GM18873 (cell line): ENCODE data around the gene TGFB3.
"Not testable (repeated sequence)": the region's sequence is repeated elsewhere in the genome, so short reads cannot be mapped to it uniquely, and the experiment has no call there.

ENCODE experiments used
- ATAC-seq: cut with Tn5 transposase; IDR thresholded peaks from one replicate; pipeline ENCODE4 v1.9.1; 2021; ENCODE audit warnings: mild to moderate bottlenecking, moderate library complexity, moderate number of reproducible peaks; ENCODE audit not compliant: unreplicated experiment, low FRiP score

The TGFB3 gene

GRCh38 chr14:75981426-75982265 is at the start of gene TGFB3:
Gene TGFB3 (minus strand): TSS chr14:75981995. CDS start chr14:75980893, 1,102 bp downstream.
- peak; percentile 40 for ATAC-seq

- no peak for ATAC-seq
Measured at GRCh38 chr14:76024211-76024907, 42.6 kb upstream of the TGFB3 start.

- ATAC-seq = no peak
Measured at GRCh38 chr14:76023757-76024156, 42.0 kb upstream of the TGFB3 start.

GRCh38 chr14:76022991-76023390 is 41.2 kb upstream of the TGFB3 start:
- no peak for ATAC-seq

GRCh38 chr14:76019676-76020075 is 37.9 kb upstream of the TGFB3 start:
- no peak for ATAC-seq

GRCh38 chr14:76015668-76016067 is 33.9 kb upstream of the TGFB3 start:
- ATAC-seq = no peak

- no peak for ATAC-seq
Measured at GRCh38 chr14:76015191-76015590, 33.4 kb upstream of the TGFB3 start.

- no peak for ATAC-seq
Measured at GRCh38 chr14:76012354-76012753, 30.6 kb upstream of the TGFB3 start.

GRCh38 chr14:76011930-76012329 is 30.1 kb upstream of the TGFB3 start:
- no peak for ATAC-seq

GRCh38 chr14:76009627-76010026 is 27.8 kb upstream of the TGFB3 start:
- not testable (repeated sequence) for ATAC-seq

GRCh38 chr14:76007852-76008251 is 26.1 kb upstream of the TGFB3 start:
- ATAC-seq = no peak

GRCh38 chr14:76007379-76007778 is 25.6 kb upstream of the TGFB3 start:
- ATAC-seq = no peak

GRCh38 chr14:76006253-76006652 is 24.5 kb upstream of the TGFB3 start:
- ATAC-seq = no peak

GRCh38 chr14:76002383-76002782 is 20.6 kb upstream of the TGFB3 start:
- ATAC-seq = no peak

GRCh38 chr14:75999511-76000190 is 17.9 kb upstream of the TGFB3 start:
- ATAC-seq = no peak

GRCh38 chr14:75996488-75996887 is 14.7 kb upstream of the TGFB3 start:
- no peak for ATAC-seq

GRCh38 chr14:75995372-75996041 is 13.7 kb upstream of the TGFB3 start:
- ATAC-seq = no peak

- ATAC-seq = peak; percentile 47
Measured at GRCh38 chr14:75993567-75994041, 11.8 kb upstream of the TGFB3 start.

GRCh38 chr14:75991753-75992152 is 10.0 kb upstream of the TGFB3 start:
- ATAC-seq = no peak

GRCh38 chr14:75990297-75990696 is 8.5 kb upstream of the TGFB3 start:
- ATAC-seq = no peak
